ENCODE measurements around the gene SH3BP1. TPM values are rescaled to one million over a fixed set of nuclear protein-coding genes. Genes with fewer than 3 reads are reported as not detected.

The SH3BP1 gene
- total and polyA plus RNA-seq, 9 of the 15 experiments (the other 6 are each of a cell fraction or from before 2014, with no cell fraction given): 0.10 to 36.2 (median 10.4) TPM

DNA sequence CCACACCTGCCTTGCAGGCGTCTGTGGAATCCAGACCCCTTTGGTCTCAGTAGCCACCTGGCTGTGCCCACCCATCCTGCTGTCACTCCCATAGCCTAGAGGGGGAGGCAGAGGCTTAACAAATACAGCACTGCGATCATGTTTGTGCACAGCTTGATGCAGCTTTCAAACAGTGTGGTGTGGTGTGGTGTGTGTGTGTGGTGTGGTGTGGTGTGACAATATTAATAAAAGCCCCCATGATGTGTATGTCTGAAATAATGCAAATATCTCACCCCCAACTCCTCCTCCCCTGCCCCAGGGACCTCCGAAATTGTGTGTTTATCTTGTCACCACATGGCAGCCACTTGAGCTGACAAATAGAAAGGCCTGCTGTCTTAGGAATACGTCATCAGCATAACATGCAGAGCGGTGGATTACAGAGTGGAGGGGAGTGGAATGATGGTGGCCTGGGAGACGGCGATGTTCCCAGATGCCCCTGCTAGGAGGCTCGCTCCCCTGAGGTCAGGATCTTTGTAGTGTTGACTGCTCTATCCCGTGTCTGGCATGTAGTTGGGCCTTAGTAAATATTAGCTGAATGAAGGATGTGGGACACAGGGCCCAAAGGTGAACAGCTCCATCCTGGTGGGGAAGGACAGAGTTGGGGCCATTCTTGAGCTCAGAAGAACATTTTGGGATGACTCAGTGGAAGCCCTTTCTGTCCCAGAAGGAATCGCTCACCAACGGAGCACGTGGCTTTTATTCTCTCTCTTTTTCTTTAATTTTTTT lies 21.9 kb downstream of the SH3BP1 start (continued):
- TF ChIP-seq MED1 (CRISPR knock-in tag; IDR thresholded peaks at IDR 0.05; ENCODE audit: borderline replicate concordance) (no peak), TAF9B (IDR thresholded peaks at IDR 0.05; ENCODE audit: partially characterized antibody) (no peak), GABPB1 (CRISPR knock-in tag; IDR thresholded peaks at IDR 0.05) (no peak), EHMT2 (IDR thresholded peaks at IDR 0.05) (no peak), HDGF (IDR thresholded peaks at IDR 0.05) (no peak), TEAD1 (CRISPR knock-in tag; IDR thresholded peaks at IDR 0.05) (no peak), ZNF512 (tag; IDR thresholded peaks at IDR 0.05) (no peak), SMC3 (conservative IDR thresholded peaks at IDR 0.05; ENCODE audit: insufficient read depth, low read depth, low read length) (0 out of 2 replicates have a peak, but pooled peaks have one; percentile 7), TSHZ1 (CRISPR knock-in tag; IDR thresholded peaks at IDR 0.05) (no peak), ASH1L (IDR thresholded peaks at IDR 0.05; ENCODE audit: borderline replicate concordance, low read depth, partially characterized antibody) (no peak), CREBBP (IDR thresholded peaks at IDR 0.05; ENCODE audit: low read depth, low read length) (no peak), MTA3 (IDR thresholded peaks at IDR 0.05; ENCODE audit: borderline replicate concordance) (no peak), SIN3B (IDR thresholded peaks at IDR 0.05; ENCODE audit: low read depth) (no peak), ZNF589 (CRISPR knock-in tag; IDR thresholded peaks at IDR 0.05; ENCODE audit: low read depth) (no peak), MBD1 (CRISPR knock-in tag; IDR thresholded peaks at IDR 0.05) (no peak), ZNF431 (CRISPR knock-in tag; IDR thresholded peaks at IDR 0.05) (no peak)
- TF ChIP-seq, protein P1, sequence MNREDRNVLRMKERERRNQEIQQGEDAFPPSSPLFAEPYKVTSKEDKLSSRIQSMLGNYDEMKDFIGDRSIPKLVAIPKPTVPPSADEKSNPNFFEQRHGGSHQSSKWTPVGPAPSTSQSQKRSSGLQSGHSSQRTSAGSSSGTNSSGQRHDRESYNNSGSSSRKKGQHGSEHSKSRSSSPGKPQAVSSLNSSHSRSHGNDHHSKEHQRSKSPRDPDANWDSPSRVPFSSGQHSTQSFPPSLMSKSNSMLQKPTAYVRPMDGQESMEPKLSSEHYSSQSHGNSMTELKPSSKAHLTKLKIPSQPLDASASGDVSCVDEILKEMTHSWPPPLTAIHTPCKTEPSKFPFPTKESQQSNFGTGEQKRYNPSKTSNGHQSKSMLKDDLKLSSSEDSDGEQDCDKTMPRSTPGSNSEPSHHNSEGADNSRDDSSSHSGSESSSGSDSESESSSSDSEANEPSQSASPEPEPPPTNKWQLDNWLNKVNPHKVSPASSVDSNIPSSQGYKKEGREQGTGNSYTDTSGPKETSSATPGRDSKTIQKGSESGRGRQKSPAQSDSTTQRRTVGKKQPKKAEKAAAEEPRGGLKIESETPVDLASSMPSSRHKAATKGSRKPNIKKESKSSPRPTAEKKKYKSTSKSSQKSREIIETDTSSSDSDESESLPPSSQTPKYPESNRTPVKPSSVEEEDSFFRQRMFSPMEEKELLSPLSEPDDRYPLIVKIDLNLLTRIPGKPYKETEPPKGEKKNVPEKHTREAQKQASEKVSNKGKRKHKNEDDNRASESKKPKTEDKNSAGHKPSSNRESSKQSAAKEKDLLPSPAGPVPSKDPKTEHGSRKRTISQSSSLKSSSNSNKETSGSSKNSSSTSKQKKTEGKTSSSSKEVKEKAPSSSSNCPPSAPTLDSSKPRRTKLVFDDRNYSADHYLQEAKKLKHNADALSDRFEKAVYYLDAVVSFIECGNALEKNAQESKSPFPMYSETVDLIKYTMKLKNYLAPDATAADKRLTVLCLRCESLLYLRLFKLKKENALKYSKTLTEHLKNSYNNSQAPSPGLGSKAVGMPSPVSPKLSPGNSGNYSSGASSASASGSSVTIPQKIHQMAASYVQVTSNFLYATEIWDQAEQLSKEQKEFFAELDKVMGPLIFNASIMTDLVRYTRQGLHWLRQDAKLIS (CRISPR knock-in tag; IDR thresholded peaks at IDR 0.05): no peak
